NB4 (cell line): ENCODE results near the gene CXCL10.

Source experiments
- MYC ChIP-seq: IDR thresholded peaks from 2 replicates; pipeline ENCODE4 v1.6.1; 2011; ENCODE audit warnings: low read depth, low read length
- POLR2A ChIP-seq: IDR thresholded peaks from 2 replicates; pipeline ENCODE4 v1.6.1; 2011; ENCODE audit warnings: mild to moderate bottlenecking; ENCODE audit not compliant: insufficient read length; ENCODE audit errors: extremely low read depth
- TF ChIP-seq, protein P1 (sequence below): IDR thresholded peaks from one replicate; pipeline ENCODE4 v1.5.1; 2012; ENCODE audit warnings: low read depth, low read length
- TF ChIP-seq, protein P2 (sequence below): IDR thresholded peaks from 2 replicates; pipeline ENCODE4 v1.6.1; 2011; ENCODE audit warnings: low read depth, low read length

DNA sequence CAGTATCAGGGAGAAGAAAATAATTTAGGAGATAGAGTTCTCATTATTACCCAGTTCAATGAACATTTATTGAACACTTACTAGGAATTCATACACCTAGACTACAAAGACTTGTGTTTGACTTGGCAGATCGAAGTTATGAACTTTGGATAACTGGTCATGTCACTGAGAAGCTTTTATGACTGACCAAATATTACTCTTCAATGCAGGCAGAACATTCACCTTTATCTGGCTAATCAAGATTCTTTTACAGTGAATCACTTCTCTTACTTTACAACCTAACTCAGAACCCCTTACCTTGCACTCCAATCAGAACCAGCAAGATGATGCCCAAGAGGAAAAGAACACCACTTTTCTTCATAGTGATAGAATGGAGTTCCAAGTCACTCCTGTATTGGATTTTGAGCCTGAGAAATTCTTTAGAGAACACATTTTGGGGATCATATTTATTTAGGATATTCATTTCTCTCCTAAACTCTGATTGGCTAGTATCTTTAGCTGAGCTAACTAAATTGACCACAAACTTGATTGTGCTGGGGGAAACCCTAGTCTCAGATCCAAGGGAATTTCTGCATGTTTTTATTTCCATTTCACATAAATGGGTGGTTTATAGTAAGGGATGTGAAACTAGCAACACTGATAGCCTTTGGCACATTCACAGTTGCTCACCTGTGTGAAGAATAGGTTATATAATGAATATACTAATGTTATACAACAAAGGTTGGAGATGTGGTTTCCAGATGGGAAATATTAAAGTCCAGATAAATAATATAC, 16.0 kb downstream of the CXCL10 start, which contains the start of gene CXCL9:
- TF ChIP-seq POLR2A (no peak), MYC (no peak)
- TF ChIP-seq, protein P1, sequence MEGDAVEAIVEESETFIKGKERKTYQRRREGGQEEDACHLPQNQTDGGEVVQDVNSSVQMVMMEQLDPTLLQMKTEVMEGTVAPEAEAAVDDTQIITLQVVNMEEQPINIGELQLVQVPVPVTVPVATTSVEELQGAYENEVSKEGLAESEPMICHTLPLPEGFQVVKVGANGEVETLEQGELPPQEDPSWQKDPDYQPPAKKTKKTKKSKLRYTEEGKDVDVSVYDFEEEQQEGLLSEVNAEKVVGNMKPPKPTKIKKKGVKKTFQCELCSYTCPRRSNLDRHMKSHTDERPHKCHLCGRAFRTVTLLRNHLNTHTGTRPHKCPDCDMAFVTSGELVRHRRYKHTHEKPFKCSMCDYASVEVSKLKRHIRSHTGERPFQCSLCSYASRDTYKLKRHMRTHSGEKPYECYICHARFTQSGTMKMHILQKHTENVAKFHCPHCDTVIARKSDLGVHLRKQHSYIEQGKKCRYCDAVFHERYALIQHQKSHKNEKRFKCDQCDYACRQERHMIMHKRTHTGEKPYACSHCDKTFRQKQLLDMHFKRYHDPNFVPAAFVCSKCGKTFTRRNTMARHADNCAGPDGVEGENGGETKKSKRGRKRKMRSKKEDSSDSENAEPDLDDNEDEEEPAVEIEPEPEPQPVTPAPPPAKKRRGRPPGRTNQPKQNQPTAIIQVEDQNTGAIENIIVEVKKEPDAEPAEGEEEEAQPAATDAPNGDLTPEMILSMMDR, result no peak
- TF ChIP-seq, protein P2, sequence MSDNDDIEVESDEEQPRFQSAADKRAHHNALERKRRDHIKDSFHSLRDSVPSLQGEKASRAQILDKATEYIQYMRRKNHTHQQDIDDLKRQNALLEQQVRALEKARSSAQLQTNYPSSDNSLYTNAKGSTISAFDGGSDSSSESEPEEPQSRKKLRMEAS, result no peak
